ENCODE results near the gene TNK2. TPM values are rescaled to one million over a fixed set of nuclear protein-coding genes. Genes with fewer than 3 reads are reported as not detected.

Gene TNK2
- total and polyA plus RNA-seq, 2 of the 8 experiments (the other 6 are each of a cell fraction or from before 2014, with no cell fraction given) = 10.4 to 33.9 TPM

DNA sequence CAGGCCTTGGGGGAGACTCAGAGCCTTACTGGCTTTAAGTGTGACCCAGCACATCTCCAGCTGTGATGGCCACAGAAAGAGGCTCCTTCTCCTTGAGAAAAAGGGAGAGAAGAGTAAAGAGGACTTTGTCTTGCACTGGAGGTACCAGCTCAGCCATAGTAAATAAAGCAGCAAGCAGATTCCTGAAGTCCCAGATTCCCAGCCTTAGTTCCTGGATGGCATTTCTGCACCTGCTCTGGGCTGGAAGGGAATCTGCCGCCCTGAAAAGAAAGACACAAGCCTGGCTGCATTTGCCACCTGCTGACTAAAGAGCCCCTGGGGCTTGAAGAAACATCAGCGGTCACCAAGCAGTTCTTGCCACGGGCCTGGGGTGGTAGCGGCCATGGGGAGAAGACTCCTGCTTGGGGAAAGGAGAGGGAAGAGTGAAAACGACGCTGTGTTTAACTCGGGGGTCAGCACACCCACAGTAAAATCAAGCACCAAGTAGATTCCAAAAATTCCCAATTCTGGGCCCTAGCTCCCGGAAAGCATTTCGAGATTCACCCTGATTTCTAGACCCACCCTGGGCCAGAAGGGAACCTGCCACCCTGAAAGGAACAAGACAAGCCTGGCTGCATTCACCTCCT lies 24.2 kb upstream of the TNK2 start:
- Histone ChIP-seq H3K4ac (replicated peaks; ENCODE audit: insufficient read length, low read depth, low read length) (no peak overlapping the region), H3K14ac (ENCODE audit: insufficient read length) (no peak overlapping the region), H3K4me2 (ENCODE audit: insufficient read depth in 1 of 2, low read depth in 2 of 2, low read length in 2 of 2) (no peak overlapping the region), H3K4me3 (ENCODE audit: extremely low read depth in 1 of 4, insufficient read depth in 2 of 4, low read depth in 3 of 4, low read length in 4 of 4) (no peak overlapping the region), H2BK12ac (ENCODE audit: low read depth, low read length) (no peak overlapping the region), H4K5ac (ENCODE audit: insufficient read length, low read depth, low read length) (no peak overlapping the region), H4K8ac (ENCODE audit: extremely low read depth, insufficient read depth, low read length) (no peak overlapping the region), H2AFZ (ENCODE audit: low read length) (no peak overlapping the region), H4K20me1 (replicated peaks in 1 of 2; ENCODE audit: control insufficient read depth in 1 of 2, insufficient read depth in 2 of 2, low read length in 2 of 2) (no peaks in the 10 kb centered on the region), H2BK5ac (ENCODE audit: low read depth, low read length) (no peak overlapping the region), H3K9me3 (ENCODE audit: insufficient read depth in 2 of 2, low read depth in 1 of 2, low read length in 1 of 2) (peaks cover 0 to 3% of the 10 kb centered on the region in 2 experiments; a peak in 1 of 4 replicates), H2BK120ac (replicated peaks; ENCODE audit: low read depth, low read length) (no peak overlapping the region), H3K23ac (ENCODE audit: insufficient read length) (no peak overlapping the region), H2BK20ac (ENCODE audit: low read length) (no peak overlapping the region), H3K79me2 (ENCODE audit: control insufficient read depth in 1 of 2, insufficient read depth in 2 of 2, low read length in 2 of 2) (no peaks in the 10 kb centered on the region), H3K27me3 (replicated peaks in 1 of 4; ENCODE audit: control insufficient read depth in 3 of 4, extremely low read depth in 1 of 4, insufficient read depth in 3 of 4, low read length in 3 of 4) (no peaks in the 10 kb centered on the region), H3K27ac (ENCODE audit: low read depth, low read length) (no peak overlapping the region), H3K9ac (replicated peaks in 1 of 4; ENCODE audit: extremely low read depth in 1 of 4, low read depth in 3 of 4, low read length in 3 of 4) (no peak overlapping the region), H4K91ac (replicated peaks; ENCODE audit: insufficient read length, low read length) (no peak overlapping the region), H3K56ac (replicated peaks; ENCODE audit: insufficient read length, low read depth, low read length) (no peak overlapping the region), H3K79me1 (ENCODE audit: low read depth, low read length) (no peaks in the 10 kb centered on the region), H3K18ac (ENCODE audit: extremely low read depth, low read length) (no peak overlapping the region), H2BK15ac (ENCODE audit: low read length) (no peak overlapping the region), H3K23me2 (ENCODE audit: low read depth, low read length) (no peaks in the 10 kb centered on the region), H3K36me3 (ENCODE audit: control insufficient read depth in 2 of 4, insufficient read depth in 4 of 4, low read length in 3 of 4) (no peaks in the 10 kb centered on the region), H3K4me1 (replicated peaks in 1 of 4; ENCODE audit: control insufficient read depth in 3 of 4, insufficient read depth in 4 of 4, low read length in 3 of 4) (no peaks in the 10 kb centered on the region; a peak in 2 of 7 replicates), H2AK5ac (ENCODE audit: low read depth, low read length) (no peak overlapping the region)
- ChIA-PET POLR2A (ENCODE audit: partially characterized antibody) (interaction anchor here (1.2 kb wide), 1 partner anchor 17 kb away, joined by 4 read pairs; no protein-coding TSS in a partner anchor), CTCF (ENCODE audit: partially characterized antibody) (interaction anchor here (0.8 to 2.2 kb wide), 9 partner anchors 7 to 83 kb away, joined by 3 to 8 read pairs (median 4); no protein-coding TSS in a partner anchor)
- FAIRE-seq (no peak), DNase-seq (ENCODE audit: low read depth in 1 of 2, low spot score in 2 of 2) (no peak)
- TF ChIP-seq SP4 (IDR thresholded peaks at IDR 0.05; ENCODE audit: low read length) = no peak
- TF ChIP-seq RFX5 (IDR thresholded peaks at IDR 0.05; ENCODE audit: borderline replicate concordance, low read depth, low read length) = no peak
- no peak for TF ChIP-seq POLR2A (IDR thresholded peaks at IDR 0.05; ENCODE audit: control extremely low read depth in 1 of 2, low read depth in 2 of 2, low read length in 2 of 2)
- 95% methylated on average over 9 of the region's 9 CpGs; no CpG with 5 or more reads in 1 of the 2 experiments for WGBS, 2 experiments (ENCODE audit: extremely low coverage in 1 of 2, insufficient coverage in 1 of 2, insufficient read length in 1 of 2, insufficient replicate concordance in 2 of 2, low coverage in 1 of 2, low lambda C conversion rate in 2 of 2, missing lambda C conversion rate in 1 of 2)
